Mucosa of stomach (tissue), 1 donor: ENCODE measurements around the gene ISOC1.

Source experiments
- H3K27me3 ChIP-seq: one replicate; pipeline ENCODE4 v1.7.0; 2013; ENCODE audit warnings: mild to moderate bottlenecking, low read length; ENCODE audit not compliant: control insufficient read depth, insufficient read depth
- H3K36me3 ChIP-seq: one replicate; pipeline ENCODE4 v1.7.0; 2013; ENCODE audit warnings: low read length; ENCODE audit not compliant: control insufficient read depth, insufficient read depth
- H3K4me1 ChIP-seq: one replicate; pipeline ENCODE4 v1.7.0; 2013; ENCODE audit warnings: mild to moderate bottlenecking, low read length; ENCODE audit not compliant: control insufficient read depth, insufficient read depth
- H3K4me3 ChIP-seq: one replicate; pipeline ENCODE4 v1.7.0; 2013; ENCODE audit warnings: low read length
- H3K9ac ChIP-seq: one replicate; pipeline ENCODE4 v1.7.0; 2013; ENCODE audit warnings: mild to moderate bottlenecking, low read length, moderate library complexity
- H3K9me3 ChIP-seq: one replicate; pipeline ENCODE4 v1.7.0; 2013; ENCODE audit warnings: mild to moderate bottlenecking, low read length, moderate library complexity; ENCODE audit not compliant: control insufficient read depth
- donor health status: Pancreatic carcinoma.

The ISOC1 gene

DNA sequence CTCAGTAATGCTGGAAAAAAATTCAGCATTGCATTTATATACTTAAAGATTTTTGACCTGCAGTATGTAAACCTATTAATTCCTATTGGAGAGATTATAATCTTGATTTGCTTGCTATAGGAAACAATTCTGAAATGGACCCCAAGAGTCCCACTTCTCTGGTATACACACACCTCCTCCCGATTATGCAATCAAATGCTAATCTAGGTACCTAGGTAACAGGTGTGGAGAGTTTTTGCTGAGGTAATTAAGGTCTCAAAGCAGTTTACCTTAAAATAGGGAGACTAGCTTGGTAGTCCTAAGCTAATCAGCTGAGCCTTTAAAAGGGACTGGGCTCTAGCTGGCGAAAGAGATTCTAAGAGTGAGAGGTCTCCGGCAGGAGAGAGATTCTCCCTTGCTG lies 22.2 kb downstream of the ISOC1 start:
- Histone ChIP-seq H3K36me3 (no peaks in the 10 kb centered on the region), H3K27me3 (no peaks in the 10 kb centered on the region), H3K4me1 (peaks cover 4% of the 10 kb centered on the region), H3K9me3 (no peaks in the 10 kb centered on the region), H3K9ac (no peak overlapping the region), H3K4me3 (no peak overlapping the region)

DNA sequence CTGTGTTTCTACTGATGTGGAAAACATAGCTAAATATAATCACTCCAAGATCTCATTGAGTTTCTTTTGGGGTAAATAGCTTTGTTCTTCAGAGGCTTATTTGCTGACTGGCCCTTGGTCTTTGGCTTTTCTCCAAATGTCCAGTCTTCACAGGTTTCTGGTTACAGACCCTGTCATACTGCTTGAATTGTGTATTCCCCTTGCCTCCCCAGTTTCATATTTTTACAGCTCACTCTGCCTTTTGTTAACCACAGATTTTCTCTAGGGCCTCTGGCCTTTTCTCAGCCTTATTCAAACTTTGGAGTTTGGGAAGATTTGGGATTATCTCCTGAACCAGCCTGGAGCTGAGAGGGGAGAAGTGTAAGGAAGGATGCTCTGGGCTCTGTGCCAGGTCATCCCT lies 23.9 kb downstream of the ISOC1 start:
- Histone ChIP-seq H3K27me3 (no peaks in the 10 kb centered on the region), H3K4me3 (no peak overlapping the region), H3K36me3 (no peaks in the 10 kb centered on the region), H3K4me1 (peaks cover 4% of the 10 kb centered on the region), H3K9ac (no peak overlapping the region), H3K9me3 (no peaks in the 10 kb centered on the region)

DNA sequence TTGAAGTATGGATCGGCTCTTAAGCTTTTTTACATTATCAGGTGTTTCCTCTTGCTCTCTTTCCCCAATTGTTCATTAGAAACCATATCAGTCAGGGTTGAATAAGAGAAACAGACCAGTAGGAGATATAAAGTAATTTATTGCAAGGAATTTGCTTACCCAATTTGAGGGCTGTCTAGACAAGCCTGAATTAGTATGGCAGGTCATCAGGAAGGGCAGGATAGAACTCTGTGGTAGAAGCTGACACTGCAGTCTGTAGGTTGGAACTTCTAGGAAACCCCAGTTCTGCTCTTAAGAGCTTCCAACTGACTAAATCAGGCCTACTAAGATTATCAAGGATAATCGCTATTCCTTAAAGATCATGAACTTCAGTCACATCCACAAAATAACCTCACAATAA lies 24.3 kb downstream of the ISOC1 start:
- H3K4me3 ChIP-seq: no peak overlapping the region
- peaks cover 4% of the 10 kb centered on the region for H3K4me1 ChIP-seq
- H3K27me3 ChIP-seq: no peaks in the 10 kb centered on the region
- no peaks in the 10 kb centered on the region for H3K9me3 ChIP-seq
- H3K9ac ChIP-seq: no peak overlapping the region
- no peaks in the 10 kb centered on the region for H3K36me3 ChIP-seq

- Histone ChIP-seq H3K36me3 (no peaks in the 10 kb centered on the region), H3K4me3 (no peak overlapping the region), H3K9me3 (no peaks in the 10 kb centered on the region), H3K27me3 (no peaks in the 10 kb centered on the region), H3K9ac (no peak overlapping the region), H3K4me1 (peaks cover 4% of the 10 kb centered on the region)
These were observed 25.6 kb downstream of the ISOC1 start for GRCh38 chr5:129120158-129120581.

- H3K4me3 ChIP-seq: no peak overlapping the region
- H3K9me3 ChIP-seq: no peaks in the 10 kb centered on the region
- peaks cover 10% of the 10 kb centered on the region for H3K4me1 ChIP-seq
- no peaks in the 10 kb centered on the region for H3K36me3 ChIP-seq
- no peaks in the 10 kb centered on the region for H3K27me3 ChIP-seq
- no peak overlapping the region for H3K9ac ChIP-seq
These were observed 28.0 kb downstream of the ISOC1 start for GRCh38 chr5:129122560-129122959.

- peaks cover 10% of the 10 kb centered on the region for H3K4me1 ChIP-seq
- no peaks in the 10 kb centered on the region for H3K36me3 ChIP-seq
- H3K27me3 ChIP-seq: no peaks in the 10 kb centered on the region
- H3K9ac ChIP-seq: no peak overlapping the region
- H3K4me3 ChIP-seq: no peak overlapping the region
- H3K9me3 ChIP-seq: no peaks in the 10 kb centered on the region
These were observed 30.1 kb downstream of the ISOC1 start for GRCh38 chr5:129124608-129125007.

DNA sequence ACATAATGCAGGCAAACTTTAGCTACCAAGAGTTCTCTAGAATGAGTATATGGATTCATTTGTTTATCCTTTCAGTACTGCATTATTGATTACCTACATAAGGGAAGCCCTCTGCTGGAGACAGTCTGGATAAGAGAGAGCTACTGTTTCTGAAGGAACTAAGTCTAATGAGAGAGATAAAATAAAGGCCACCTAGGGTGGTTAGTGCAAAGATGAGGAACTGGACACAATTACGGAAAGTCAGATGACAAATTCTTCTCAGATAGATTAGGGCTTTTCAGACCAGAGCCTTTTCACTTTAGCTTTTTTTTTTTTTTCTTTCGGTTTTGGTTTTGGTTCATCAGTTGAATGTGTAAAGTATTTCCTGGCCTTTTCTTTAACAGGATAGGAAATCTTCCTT lies 31.3 kb downstream of the ISOC1 start:
- Histone ChIP-seq H3K4me1 (peaks cover 10% of the 10 kb centered on the region), H3K27me3 (no peaks in the 10 kb centered on the region), H3K36me3 (no peaks in the 10 kb centered on the region), H3K4me3 (no peak overlapping the region), H3K9me3 (no peaks in the 10 kb centered on the region), H3K9ac (no peak overlapping the region)

GRCh38 chr5:129133553-129133952 lies 39.0 kb downstream of the ISOC1 start:
- Histone ChIP-seq H3K9me3 (no peaks in the 10 kb centered on the region), H3K4me3 (no peak overlapping the region), H3K9ac (no peak overlapping the region), H3K27me3 (no peaks in the 10 kb centered on the region), H3K36me3 (no peaks in the 10 kb centered on the region), H3K4me1 (no peaks in the 10 kb centered on the region)

GRCh38 chr5:129135633-129136032 lies 41.1 kb downstream of the ISOC1 start:
- H3K4me1 ChIP-seq: no peaks in the 10 kb centered on the region
- no peak overlapping the region for H3K4me3 ChIP-seq
- no peak overlapping the region for H3K9ac ChIP-seq
- H3K9me3 ChIP-seq: no peaks in the 10 kb centered on the region
- H3K36me3 ChIP-seq: no peaks in the 10 kb centered on the region
- H3K27me3 ChIP-seq: no peaks in the 10 kb centered on the region

- no peaks in the 10 kb centered on the region for H3K4me1 ChIP-seq
- no peaks in the 10 kb centered on the region for H3K27me3 ChIP-seq
- H3K9ac ChIP-seq: no peak overlapping the region
- no peak overlapping the region for H3K4me3 ChIP-seq
- no peaks in the 10 kb centered on the region for H3K9me3 ChIP-seq
- no peaks in the 10 kb centered on the region for H3K36me3 ChIP-seq
These were observed 43.1 kb downstream of the ISOC1 start for GRCh38 chr5:129137637-129138036.

GRCh38 chr5:129141078-129141477 lies 46.5 kb downstream of the ISOC1 start:
- no peak overlapping the region for H3K9ac ChIP-seq
- no peaks in the 10 kb centered on the region for H3K27me3 ChIP-seq
- H3K9me3 ChIP-seq: no peaks in the 10 kb centered on the region
- H3K4me1 ChIP-seq: no peaks in the 10 kb centered on the region
- H3K4me3 ChIP-seq: no peak overlapping the region
- H3K36me3 ChIP-seq: no peaks in the 10 kb centered on the region

- no peak overlapping the region for H3K9ac ChIP-seq
- H3K27me3 ChIP-seq: no peaks in the 10 kb centered on the region
- H3K9me3 ChIP-seq: no peaks in the 10 kb centered on the region
- no peaks in the 10 kb centered on the region for H3K4me1 ChIP-seq
- H3K4me3 ChIP-seq: no peak overlapping the region
- no peaks in the 10 kb centered on the region for H3K36me3 ChIP-seq
These were observed 47.1 kb downstream of the ISOC1 start for GRCh38 chr5:129141696-129142095.

GRCh38 chr5:129155876-129156275 lies 61.3 kb downstream of the ISOC1 start:
- H3K9me3 ChIP-seq: no peaks in the 10 kb centered on the region
- no peaks in the 10 kb centered on the region for H3K4me1 ChIP-seq
- H3K27me3 ChIP-seq: no peaks in the 10 kb centered on the region
- H3K4me3 ChIP-seq: no peak overlapping the region
- H3K9ac ChIP-seq: no peak overlapping the region
- no peaks in the 10 kb centered on the region for H3K36me3 ChIP-seq
